ENCODE results near the gene ARHGAP1. TPM values are rescaled to one million over a fixed set of nuclear protein-coding genes. Genes with fewer than 3 reads are reported as not detected.

Gene ARHGAP1
- total RNA-seq, 2 donors from 2014 or later, result 73.2 to 94.5 TPM

GRCh38 chr11:46743693-46744339, 43.4 kb upstream of the ARHGAP1 start:
- no peak overlapping the region for H3K4me3 ChIP-seq
- H3K9me3 ChIP-seq, result no peaks in the 10 kb centered on the region
- no peak for TF ChIP-seq POLR2AphosphoS5 (IDR thresholded peaks at IDR 0.05)
- no peak for TF ChIP-seq CTCF (IDR thresholded peaks at IDR 0.05)
- no peak for TF ChIP-seq POLR2A (IDR thresholded peaks at IDR 0.05)
- H3K4me1 ChIP-seq (replicated peaks), result no peaks in the 10 kb centered on the region
- H3K36me3 ChIP-seq, result peaks cover 0 to 11% of the 10 kb centered on the region in 2 donors
- no peak for DNase-seq (ENCODE audit: low spot score)
- H3K27me3 ChIP-seq (replicated peaks; ENCODE audit: insufficient read depth), result no peaks in the 10 kb centered on the region
- peak overlapping the region in 1 of 2 donors; percentile 2 for H3K27ac ChIP-seq
- intact Hi-C loops (cut with DNase I), result no loop called here
- WGBS, result 65% methylated on average over 10 of the region's 10 CpGs

GRCh38 chr11:46743043-46743442, 42.6 kb upstream of the ARHGAP1 start:
- intact Hi-C loops (cut with DNase I), result no loop called here
- Histone ChIP-seq H3K9me3 (no peaks in the 10 kb centered on the region), H3K4me3 (no peak overlapping the region), H3K27ac (no peak overlapping the region), H3K4me1 (replicated peaks) (no peaks in the 10 kb centered on the region), H3K36me3 (peaks cover 0 to 11% of the 10 kb centered on the region in 2 donors), H3K27me3 (replicated peaks; ENCODE audit: insufficient read depth) (no peaks in the 10 kb centered on the region)
- 83% methylated on average over 2 of the region's 2 CpGs for WGBS
- no peak for DNase-seq (ENCODE audit: low spot score)
- TF ChIP-seq POLR2A (IDR thresholded peaks at IDR 0.05), result no peak

GRCh38 chr11:46741600-46742484, 41.4 kb upstream of the ARHGAP1 start:
- Histone ChIP-seq H3K27me3 (replicated peaks; ENCODE audit: insufficient read depth) (no peaks in the 10 kb centered on the region), H3K4me1 (replicated peaks) (no peaks in the 10 kb centered on the region), H3K4me3 (no peak overlapping the region), H3K36me3 (peaks cover 0 to 11% of the 10 kb centered on the region in 2 donors), H3K27ac (no peak overlapping the region), H3K9me3 (no peaks in the 10 kb centered on the region)
- TF ChIP-seq POLR2AphosphoS5 (IDR thresholded peaks at IDR 0.05) (no peak), CTCF (IDR thresholded peaks at IDR 0.05) (no peak), POLR2A (IDR thresholded peaks at IDR 0.05) (no peak)
- intact Hi-C loops (cut with DNase I), result no loop called here
- 59% methylated on average over 12 of the region's 12 CpGs for WGBS
- DNase-seq (ENCODE audit: low spot score), result no peak

- intact Hi-C loops (cut with DNase I), result no loop called here
- DNase-seq (ENCODE audit: low spot score), result no peak
- TF ChIP-seq POLR2AphosphoS5 (IDR thresholded peaks at IDR 0.05) (no peak), POLR2A (IDR thresholded peaks at IDR 0.05) (no peak), CTCF (IDR thresholded peaks at IDR 0.05) (no peak)
- Histone ChIP-seq H3K9me3 (no peaks in the 10 kb centered on the region), H3K4me1 (replicated peaks) (no peaks in the 10 kb centered on the region), H3K4me3 (no peak overlapping the region), H3K27ac (no peak overlapping the region), H3K36me3 (peaks cover 0 to 5% of the 10 kb centered on the region in 2 donors), H3K27me3 (replicated peaks; ENCODE audit: insufficient read depth) (no peaks in the 10 kb centered on the region)
- WGBS, result 72% methylated on average over 6 of the region's 6 CpGs
Measured at GRCh38 chr11:46738887-46739286, 38.5 kb upstream of the ARHGAP1 start.

GRCh38 chr11:46737699-46738098, 37.3 kb upstream of the ARHGAP1 start:
- Histone ChIP-seq H3K27me3 (replicated peaks; ENCODE audit: insufficient read depth) (no peaks in the 10 kb centered on the region), H3K4me1 (replicated peaks) (no peaks in the 10 kb centered on the region), H3K9me3 (no peaks in the 10 kb centered on the region), H3K36me3 (peaks cover 0 to 2% of the 10 kb centered on the region in 2 donors), H3K27ac (no peak overlapping the region), H3K4me3 (no peak overlapping the region)
- no peak for TF ChIP-seq POLR2A (IDR thresholded peaks at IDR 0.05)
- TF ChIP-seq CTCF (IDR thresholded peaks at IDR 0.05), result no peak
- TF ChIP-seq POLR2AphosphoS5 (IDR thresholded peaks at IDR 0.05), result no peak
- intact Hi-C loops (cut with DNase I), result no loop called here
- no peak for DNase-seq (ENCODE audit: low spot score)
- 96% methylated on average over 11 of the region's 11 CpGs for WGBS
